Upper lobe of right lung (tissue), 1 donor: ENCODE measurements around the gene TRIM15. TPM values are rescaled to one million over a fixed set of nuclear protein-coding genes. Genes with fewer than 3 reads are reported as not detected.

Experiments
- ATAC-seq: fragments of 200-7000 bp; cut with Tn5 transposase; one replicate; pipeline ENCODE4 v1.9.1; 2020; ENCODE audit warnings: mild to moderate bottlenecking, moderate library complexity
- DNase-seq: peaks from one replicate; pipeline ENCODE4 v3.0.0-alpha.2; 2020
- H3K27ac ChIP-seq: fragments of 200-600 bp; one replicate; pipeline ENCODE4 v1.8.0; 2022
- H3K27me3 ChIP-seq: fragments of 200-600 bp; one replicate; pipeline ENCODE4 v1.8.0; 2022; ENCODE audit warnings: mild to moderate bottlenecking
- H3K36me3 ChIP-seq: fragments of 200-600 bp; one replicate; pipeline ENCODE4 v1.8.0; 2022
- H3K4me1 ChIP-seq: fragments of 200-600 bp; one replicate; pipeline ENCODE4 v1.8.0; 2022
- H3K4me3 ChIP-seq: fragments of 200-600 bp; one replicate; pipeline ENCODE4 v1.8.0; 2022; ENCODE audit warnings: mild to moderate bottlenecking
- H3K9me3 ChIP-seq: fragments of 200-600 bp; one replicate; pipeline ENCODE4 v1.8.0; 2022
- CTCF ChIP-seq: fragments of 200-600 bp; IDR thresholded peaks from one replicate; pipeline ENCODE4 v1.8.0; 2022; ENCODE audit warnings: antibody characterized with exemption
- intact Hi-C: fragments of 100-400 bp; cut with DNase I; formaldehyde crosslinking; loops from one replicate; pipeline ENCODE4 v1.11.0; 2022
- total RNA-seq: library from RNA; stranded (reverse); fragmentation: NEBNext Ultra II Directional; extraction: Animal tissue kit (Norgen Biotek cat#: 25700); gene quantifications from one replicate; pipeline ENCODE4 v1.2.1, GENCODE V29; 2021
- donor health status: DM: no; HTN: yes; CAD: no; lungs with severe emphysema.

TRIM15 gene
- total RNA-seq, 1 donor from 2014 or later, result not detected

GRCh38 chr6:30150671-30151395 lies 12.5 kb upstream of the TRIM15 start:
- intact Hi-C loops, result no loop called here

GRCh38 chr6:30151580-30151979 lies 11.8 kb upstream of the TRIM15 start:
- ATAC-seq, result no peak
- no peak for DNase-seq
- H3K27me3 ChIP-seq, result peaks cover 4% of the 10 kb centered on the region

More at GRCh38 chr6:30150671-30151395, 12.5 kb upstream of the TRIM15 start:
- Histone ChIP-seq H3K27me3 (peaks cover 5% of the 10 kb centered on the region), H3K9me3 (no peaks in the 10 kb centered on the region), H3K36me3 (no peaks in the 10 kb centered on the region), H3K4me3 (no peak overlapping the region), H3K4me1 (peaks cover 3% of the 10 kb centered on the region), H3K27ac (no peak overlapping the region)
- DNase-seq, result no peak
- no peak for ATAC-seq
- TF ChIP-seq CTCF, result no peak

GRCh38 chr6:30152016-30152673 lies 11.2 kb upstream of the TRIM15 start:
- intact Hi-C loops, result no loop called here
- TF ChIP-seq CTCF, result no peak
- Histone ChIP-seq H3K36me3 (no peaks in the 10 kb centered on the region), H3K4me3 (no peak overlapping the region), H3K9me3 (no peaks in the 10 kb centered on the region), H3K27me3 (no peaks in the 10 kb centered on the region), H3K4me1 (peaks cover 4% of the 10 kb centered on the region), H3K27ac (no peak overlapping the region)
- no peak for ATAC-seq
- no peak for DNase-seq

More at GRCh38 chr6:30151580-30151979, 11.8 kb upstream of the TRIM15 start:
- TF ChIP-seq CTCF, result no peak
- intact Hi-C loops, result no loop called here
- no peak overlapping the region for H3K27ac ChIP-seq
- no peak overlapping the region for H3K4me3 ChIP-seq
- H3K4me1 ChIP-seq, result peaks cover 4% of the 10 kb centered on the region
- no peaks in the 10 kb centered on the region for H3K9me3 ChIP-seq
- no peaks in the 10 kb centered on the region for H3K36me3 ChIP-seq

- H3K27ac ChIP-seq, result no peak overlapping the region
- H3K27me3 ChIP-seq, result no peaks in the 10 kb centered on the region
- no peak for TF ChIP-seq CTCF
- ATAC-seq (no peak), DNase-seq (no peak)
- no peak overlapping the region for H3K4me3 ChIP-seq
- intact Hi-C loops, result no loop called here
- no peaks in the 10 kb centered on the region for H3K36me3 ChIP-seq
- H3K9me3 ChIP-seq, result no peaks in the 10 kb centered on the region
- peaks cover 4% of the 10 kb centered on the region for H3K4me1 ChIP-seq
Measured at GRCh38 chr6:30152910-30153610, 10.3 kb upstream of the TRIM15 start.

- Histone ChIP-seq H3K4me3 (no peak overlapping the region), H3K36me3 (no peaks in the 10 kb centered on the region), H3K4me1 (peaks cover 4% of the 10 kb centered on the region), H3K9me3 (no peaks in the 10 kb centered on the region), H3K27ac (no peak overlapping the region), H3K27me3 (no peaks in the 10 kb centered on the region)
- no peak for ATAC-seq
- intact Hi-C loops, result no loop called here
- DNase-seq, result no peak
- TF ChIP-seq CTCF, result no peak
Measured at GRCh38 chr6:30154061-30154460, 9.3 kb upstream of the TRIM15 start.
